UCSD-AML1 (cell line): ENCODE data around the gene CPNE2.

ENCODE experiments used
- DNase-seq: peaks from one replicate; lab custom pipeline; 2025; ENCODE audit not compliant: unreplicated experiment; lab: John Stamatoyannopoulos, UW

The CPNE2 gene

DNA sequence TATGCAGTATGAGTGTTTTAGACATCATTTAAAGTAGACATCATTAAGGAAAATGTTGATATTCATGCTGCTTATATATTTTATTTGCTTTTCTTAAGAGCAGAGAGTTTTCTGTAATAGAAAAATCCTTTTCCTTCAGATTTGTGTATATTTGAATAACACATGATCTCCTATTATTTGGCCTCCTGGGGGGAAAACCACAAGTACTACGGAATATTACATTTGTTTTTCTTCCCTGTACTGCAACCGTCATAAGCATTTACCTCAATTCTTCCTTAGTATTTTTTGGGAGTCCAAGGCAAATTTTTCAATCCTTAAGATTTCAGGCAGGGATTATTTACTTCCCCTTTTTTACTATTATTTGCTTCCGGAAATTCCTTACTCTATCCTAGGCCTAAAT lies 99.8 kb downstream of the CPNE2 start:
- DNase-seq = no peak

DNA sequence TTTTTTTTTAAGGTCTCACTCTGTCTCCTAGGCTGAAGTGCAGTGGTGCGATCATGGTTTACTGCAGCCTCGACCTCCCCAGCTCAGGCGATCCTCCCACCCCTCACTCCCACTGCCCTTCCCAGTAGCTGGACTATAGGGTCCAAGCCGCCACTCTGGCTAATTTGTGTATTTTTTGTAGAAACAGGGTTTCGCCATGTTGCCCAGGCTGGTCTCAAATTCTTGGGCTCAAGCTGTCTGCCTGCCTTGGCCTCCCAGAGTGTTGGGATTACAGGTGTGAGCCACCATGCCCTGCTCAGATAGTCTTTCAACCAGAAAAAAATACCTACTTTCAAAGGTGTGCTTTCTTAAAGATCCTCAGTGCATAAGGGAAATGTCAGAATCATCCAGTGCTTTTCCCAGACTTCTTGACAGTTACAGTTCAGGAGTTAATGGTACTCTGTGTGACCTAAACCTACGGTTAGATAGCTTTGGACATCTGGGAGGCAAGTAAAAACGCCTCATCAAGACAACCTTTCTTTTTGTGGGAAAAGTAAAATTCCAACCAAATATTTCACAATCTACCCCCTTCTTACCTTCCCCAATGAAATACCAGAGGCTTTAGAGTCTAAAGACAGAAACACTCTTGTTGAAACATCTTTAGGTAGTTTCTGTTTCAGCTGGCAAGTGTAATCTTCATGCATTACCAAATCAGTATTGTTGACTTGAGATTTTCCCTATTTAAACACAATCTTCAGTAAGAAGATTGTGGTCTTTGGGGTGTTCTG lies 100.5 kb downstream of the CPNE2 start:
- no peak for DNase-seq

DNA sequence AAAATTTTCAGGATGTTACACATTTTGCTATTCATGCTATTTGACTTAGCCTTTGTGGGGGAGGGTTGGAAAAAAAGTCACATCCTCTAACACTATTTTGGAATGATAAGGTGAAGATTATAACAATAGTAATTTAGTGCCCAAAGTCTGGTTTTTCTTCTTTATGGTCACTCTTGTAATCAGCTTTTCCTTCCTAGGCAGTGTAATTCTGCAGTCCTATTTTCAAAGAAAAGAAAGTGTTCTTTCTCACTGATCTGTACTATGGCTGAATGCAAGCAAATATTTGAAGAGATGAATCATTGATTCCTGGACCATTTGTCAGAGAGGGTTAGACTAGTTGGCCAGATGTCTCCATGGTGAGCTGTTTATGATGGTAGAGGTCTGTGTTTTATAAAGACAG lies 102.1 kb downstream of the CPNE2 start:
- no peak for DNase-seq

DNA sequence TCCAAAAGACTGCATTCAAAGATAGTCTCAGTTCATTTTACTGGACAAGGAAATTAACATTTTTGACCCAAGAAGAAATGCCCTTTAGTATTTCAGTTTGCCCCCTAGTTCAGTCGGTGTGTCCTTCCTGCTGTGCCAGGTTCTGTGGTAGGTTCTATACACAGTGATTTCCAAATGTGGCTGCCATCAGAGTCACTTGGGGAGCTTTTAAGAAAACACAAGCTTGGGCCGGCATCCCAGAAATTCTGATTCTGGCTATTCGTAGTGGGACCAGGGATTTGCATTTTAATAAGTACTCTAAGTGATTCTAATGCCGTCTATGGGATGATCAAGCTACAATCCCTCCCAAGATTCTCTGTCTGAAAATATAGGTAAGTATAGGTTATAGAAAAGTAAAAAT lies 103.9 kb downstream of the CPNE2 start:
- no peak for DNase-seq

DNA sequence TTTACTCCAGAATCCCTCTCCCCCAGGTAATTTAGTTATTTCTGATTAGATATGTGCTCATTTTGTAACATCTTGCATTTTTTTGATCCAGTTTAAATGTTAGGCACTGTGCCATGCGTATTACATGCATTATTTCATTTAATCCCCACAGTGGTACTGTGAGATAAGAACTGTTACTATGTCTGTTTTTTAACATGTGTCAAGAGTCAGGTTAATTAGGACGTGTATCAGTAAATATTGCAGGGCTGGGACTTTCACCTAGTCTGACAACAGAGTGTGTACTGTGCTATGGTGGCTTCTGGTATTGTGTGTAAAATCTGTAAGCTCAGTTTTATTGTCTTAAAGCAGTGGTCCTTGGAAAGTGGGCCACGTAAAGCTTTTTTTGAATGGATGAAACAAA lies 104.4 kb downstream of the CPNE2 start:
- DNase-seq = no peak
